ENCODE results near the gene ELMOD3. TPM values are rescaled to one million over a fixed set of nuclear protein-coding genes. Genes with fewer than 3 reads are reported as not detected.
"Not testable (repeated sequence)": the region's sequence is repeated elsewhere in the genome, so short reads cannot be mapped to it uniquely, and the experiment has no call there.

The ELMOD3 gene
- total RNA-seq, 2 experiments from 2014 or later = 14.0 to 14.9 TPM

GRCh38 chr2:85355073-85355410 lies 473 bp downstream of the ELMOD3 start:
- POLR2A ChIA-PET = interaction anchor here (1.1 to 2.8 kb wide), 6 partner anchors 24 to 186 kb away, joined by 3 to 49 read pairs (median 5); partner anchors contain the start of genes MAT2A and TGOLN2
- CTCF ChIA-PET = interaction anchor here (1.8 kb wide), 1 partner anchor 64 kb away, joined by 6 read pairs; the partner anchor contains the start of gene SH2D6

- ChIA-PET POLR2A (interaction anchor here (1.3 to 2.8 kb wide), 3 partner anchors 28 to 186 kb away, joined by 4 to 49 read pairs (median 13); partner anchors contain the start of genes MAT2A and TGOLN2), CTCF (interaction anchor here (1.8 kb wide), 1 partner anchor 64 kb away, joined by 6 read pairs; the partner anchor contains the start of gene SH2D6)
Observed at GRCh38 chr2:85355521-85355920, 952 bp downstream of the ELMOD3 start.

- ChIA-PET CTCF (no interaction called here), POLR2A (no interaction called here)
Observed at GRCh38 chr2:85356186-85356585, 1.6 kb downstream of the ELMOD3 start.

GRCh38 chr2:85357736-85358135 lies 3.2 kb downstream of the ELMOD3 start:
- ChIA-PET CTCF (interaction anchor here (1.0 to 2.0 kb wide), 2 partner anchors 35 to 194 kb away, joined by 3 to 4 read pairs; no protein-coding TSS in a partner anchor), POLR2A (interaction anchor here (0.6 kb wide), 1 partner anchor 271 kb away, joined by 3 read pairs; no protein-coding TSS in a partner anchor)

- POLR2A ChIA-PET, CTCF ChIA-PET: not testable (repeated sequence)
Observed at GRCh38 chr2:85362653-85363387, 8.3 kb downstream of the ELMOD3 start.

GRCh38 chr2:85367180-85367579 lies 12.6 kb downstream of the ELMOD3 start:
- ChIA-PET POLR2A (no interaction called here), CTCF (no interaction called here)

GRCh38 chr2:85368921-85369320 lies 14.4 kb downstream of the ELMOD3 start:
- ChIA-PET CTCF (no interaction called here), POLR2A (no interaction called here)

GRCh38 chr2:85369500-85369899 lies 14.9 kb downstream of the ELMOD3 start:
- ChIA-PET POLR2A (interaction anchor here (0.6 kb wide), 1 partner anchor 234 kb away, joined by 6 read pairs; no protein-coding TSS in a partner anchor), CTCF (no interaction called here)

GRCh38 chr2:85371045-85371444 lies 16.5 kb downstream of the ELMOD3 start:
- POLR2A ChIA-PET = no interaction called here
- CTCF ChIA-PET = no interaction called here

- CTCF ChIA-PET = interaction anchor here (0.6 kb wide), 1 partner anchor 27 kb away, joined by 4 read pairs; no protein-coding TSS in a partner anchor
- POLR2A ChIA-PET = no interaction called here
Observed at GRCh38 chr2:85376291-85377065, 21.9 kb downstream of the ELMOD3 start.

- POLR2A ChIA-PET = no interaction called here
- CTCF ChIA-PET = no interaction called here
Observed at GRCh38 chr2:85377083-85377482, 22.5 kb downstream of the ELMOD3 start.

GRCh38 chr2:85378257-85378656 lies 23.7 kb downstream of the ELMOD3 start:
- CTCF ChIA-PET = no interaction called here
- POLR2A ChIA-PET = no interaction called here

GRCh38 chr2:85380048-85380447 lies 25.5 kb downstream of the ELMOD3 start:
- CTCF ChIA-PET = no interaction called here
- POLR2A ChIA-PET = no interaction called here

- POLR2A ChIA-PET = not testable (repeated sequence)
- CTCF ChIA-PET = interaction anchor here (0.7 to 1.6 kb wide), 2 partner anchors 38 to 248 kb away, joined by 3 to 5 read pairs; no protein-coding TSS in a partner anchor
Observed at GRCh38 chr2:85383151-85383550, 28.6 kb downstream of the ELMOD3 start.

- ChIA-PET POLR2A (no interaction called here), CTCF (interaction anchor here (1.6 kb wide), 1 partner anchor 37 kb away, joined by 5 read pairs; no protein-coding TSS in a partner anchor)
Observed at GRCh38 chr2:85383850-85384249, 29.3 kb downstream of the ELMOD3 start.

- CTCF ChIA-PET = interaction anchor here (1.3 kb wide), 1 partner anchor 166 kb away, joined by 3 read pairs; no protein-coding TSS in a partner anchor
- POLR2A ChIA-PET = no interaction called here
Observed at GRCh38 chr2:85385746-85386145, 31.2 kb downstream of the ELMOD3 start.

GRCh38 chr2:85387754-85388153 lies 33.2 kb downstream of the ELMOD3 start:
- CTCF ChIA-PET = no interaction called here
- POLR2A ChIA-PET = no interaction called here

GRCh38 chr2:85388878-85389538 lies 34.4 kb downstream of the ELMOD3 start:
- CTCF ChIA-PET = interaction anchor here (0.9 to 1.5 kb wide), 3 partner anchors 12 to 258 kb away, joined by 3 to 4 read pairs (median 4); no protein-coding TSS in a partner anchor
- POLR2A ChIA-PET = interaction anchor here (1.1 kb wide), 1 partner anchor 163 kb away, joined by 3 read pairs; no protein-coding TSS in a partner anchor

- CTCF ChIA-PET = interaction anchor here (0.8 to 2.0 kb wide), 7 partner anchors 57 to 161 kb away, joined by 3 to 7 read pairs (median 3); no protein-coding TSS in a partner anchor
- POLR2A ChIA-PET = interaction anchor here (0.6 kb wide), 1 partner anchor 157 kb away, joined by 4 read pairs; no protein-coding TSS in a partner anchor
Observed at GRCh38 chr2:85390941-85391669, 36.5 kb downstream of the ELMOD3 start.
